Activated CD4-positive, alpha-beta T cell treated with anti-CD3 and anti-CD28 coated beads, Interleukin-2, amount 50 U/mL, for 48 hours (primary cell): ENCODE measurements around the gene TNFAIP8L3.
"Not testable (repeated sequence)": the region's sequence is repeated elsewhere in the genome, so short reads cannot be mapped to it uniquely, and the experiment has no call there.

Experiments used
- DNase-seq, 2 experiments: peaks; one replicate each; pipeline ENCODE4 v3.0.0-alpha.2; 2020

Gene TNFAIP8L3

DNA sequence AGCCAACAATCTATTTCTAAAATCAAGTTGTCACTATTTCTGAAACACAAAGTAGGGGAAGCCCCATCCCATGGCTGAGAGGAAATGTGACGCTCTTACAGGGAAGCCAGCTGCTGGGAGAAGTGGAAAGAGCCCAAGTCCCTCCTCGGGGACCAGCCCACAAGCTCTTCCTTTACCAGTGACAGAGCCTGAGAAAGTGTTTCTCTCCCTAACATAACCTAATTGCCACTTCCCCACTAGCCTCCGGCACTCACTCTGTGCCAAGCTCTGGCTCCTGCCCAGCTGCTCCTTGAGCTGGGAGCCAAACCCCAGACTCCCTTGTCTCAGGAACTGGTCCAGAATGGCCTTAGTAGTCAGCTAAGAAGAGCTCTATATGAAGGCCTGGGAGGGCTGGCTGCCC lies 42.9 kb downstream of the TNFAIP8L3 start:
- no peak for DNase-seq

DNA sequence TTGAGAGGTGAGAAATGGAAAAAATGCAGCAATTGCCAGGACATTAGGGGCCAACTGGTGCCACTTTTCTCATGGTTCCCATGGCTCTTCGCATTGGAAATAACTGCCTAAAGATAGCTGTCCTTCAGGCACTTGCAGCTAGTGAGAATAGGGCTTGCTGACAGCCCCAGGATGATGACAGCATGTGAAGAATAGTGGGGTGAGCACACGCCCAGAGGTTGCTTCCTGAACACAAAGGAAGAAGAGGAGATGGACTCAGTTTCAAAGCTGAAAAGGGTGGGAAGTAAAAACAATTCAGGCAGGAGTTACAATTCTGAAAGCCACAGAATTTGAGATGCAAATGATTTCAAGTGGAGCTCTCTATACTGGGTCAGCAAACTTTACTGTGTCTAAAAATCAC lies 45.6 kb downstream of the TNFAIP8L3 start:
- DNase-seq = no peak

DNA sequence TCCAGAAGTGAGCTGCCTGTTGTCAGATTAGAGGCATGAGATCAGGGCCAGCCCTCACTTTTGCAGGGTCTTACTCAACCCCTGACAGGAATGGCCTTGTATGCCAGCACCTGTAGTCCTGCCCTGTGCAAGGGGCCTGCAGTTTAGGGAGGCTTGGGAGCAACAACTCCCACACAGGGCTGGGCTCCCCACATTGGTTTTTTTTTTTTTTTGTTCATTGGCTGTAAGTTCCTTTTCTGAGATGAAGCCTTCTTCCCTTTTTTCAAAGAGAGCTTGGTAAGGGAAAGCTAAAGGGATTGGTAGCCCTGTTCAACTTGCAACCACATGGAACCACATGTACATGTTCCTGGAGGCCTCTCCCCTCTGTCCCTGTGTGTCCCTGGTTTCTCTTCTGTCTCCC lies 46.4 kb downstream of the TNFAIP8L3 start:
- no peak for DNase-seq

DNA sequence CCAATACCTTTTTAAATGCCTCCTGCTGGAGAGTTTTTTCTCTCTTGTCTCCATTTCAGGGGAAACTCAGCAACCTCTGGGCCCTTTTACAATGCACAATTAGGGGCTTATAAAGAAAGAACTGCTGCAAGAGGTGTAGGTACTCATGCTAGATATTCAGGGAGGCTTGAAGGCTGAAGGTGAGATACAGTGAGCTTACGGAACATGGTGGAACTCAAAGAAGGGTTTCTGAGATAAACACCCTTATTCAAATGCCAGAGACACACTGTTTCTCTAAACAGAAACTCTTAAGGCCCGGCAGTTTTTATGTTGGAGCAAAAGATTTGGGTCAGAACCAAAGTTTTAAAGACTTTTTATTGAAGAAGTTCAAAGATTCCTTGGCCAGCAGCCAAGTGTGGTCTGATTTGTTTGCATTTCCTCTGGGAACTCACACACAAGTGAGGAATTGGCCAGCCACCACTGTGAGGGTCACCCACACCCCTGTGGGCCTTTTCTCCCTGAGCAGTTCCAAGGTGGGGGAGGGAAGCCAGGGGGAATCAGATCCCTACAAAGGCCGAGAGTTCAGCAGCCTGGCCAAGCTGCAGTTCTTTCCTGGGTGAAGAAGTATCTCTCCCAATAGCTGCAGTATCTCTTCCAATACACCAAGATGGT lies 47.8 kb downstream of the TNFAIP8L3 start:
- DNase-seq = no peak

DNA sequence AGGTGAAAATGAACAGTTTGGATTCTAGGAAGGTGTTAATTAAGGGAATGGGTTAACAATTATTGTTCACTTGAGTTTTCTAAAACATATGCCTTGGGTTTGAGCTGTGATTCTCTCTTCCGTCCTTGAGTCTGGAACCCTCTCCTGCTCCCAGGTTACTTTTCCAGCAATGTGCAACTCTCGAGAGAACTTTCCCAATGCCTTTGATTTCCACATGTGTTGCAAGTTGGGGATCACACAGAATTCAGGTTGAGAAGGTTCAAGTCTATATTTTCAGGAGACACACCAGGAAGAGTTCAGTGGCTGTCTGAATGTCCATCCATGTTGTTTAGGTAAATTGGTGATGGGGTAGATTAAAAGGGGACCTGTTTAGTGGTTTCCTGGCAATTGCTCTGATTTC lies 48.7 kb downstream of the TNFAIP8L3 start:
- DNase-seq = no peak

- no peak for DNase-seq
Measured at GRCh38 chr15:51044037-51044727, 50.5 kb downstream of the TNFAIP8L3 start.

DNA sequence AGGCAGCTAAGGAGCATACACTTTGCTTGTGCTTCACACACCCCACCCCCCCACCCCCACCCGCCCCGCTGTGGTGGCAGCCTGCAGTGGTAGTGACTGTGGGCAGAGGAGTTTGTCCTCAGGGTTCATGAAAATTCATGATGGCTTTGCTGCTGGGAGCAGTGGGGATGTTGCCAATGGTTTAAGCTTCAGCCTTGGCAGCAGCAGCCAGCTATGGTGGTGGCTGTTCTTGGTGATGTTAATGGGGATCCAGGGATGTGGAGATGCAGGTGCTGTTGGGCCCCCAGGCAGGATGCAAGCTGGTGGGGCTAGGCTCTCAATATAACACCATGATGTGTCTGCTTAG lies 55.8 kb downstream of the TNFAIP8L3 start:
- DNase-seq = no peak

GRCh38 chr15:51038162-51038973 lies 56.3 kb downstream of the TNFAIP8L3 start:
- no peak for DNase-seq

DNA sequence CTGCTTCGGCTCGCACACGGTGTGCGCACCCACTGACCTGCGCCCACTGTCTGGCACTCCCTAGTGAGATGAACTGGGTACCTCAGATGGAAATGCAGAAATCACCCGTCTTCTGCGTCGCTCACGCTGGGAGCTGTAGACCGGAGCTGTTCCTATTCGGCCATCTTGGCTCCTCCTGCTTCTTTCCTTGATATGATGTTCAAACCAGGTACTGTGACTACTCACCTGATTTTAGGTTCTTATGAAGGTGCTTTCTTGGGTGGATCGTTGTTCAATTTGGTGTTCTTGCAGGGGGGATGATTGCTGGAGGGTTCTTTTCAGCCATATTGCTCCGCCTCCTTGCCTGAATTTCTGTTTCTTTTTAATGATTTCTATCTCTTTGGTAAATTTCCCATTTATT lies 57.2 kb downstream of the TNFAIP8L3 start:
- not testable (repeated sequence) for DNase-seq

- no peak for DNase-seq
Measured at GRCh38 chr15:51030649-51031316, 63.9 kb downstream of the TNFAIP8L3 start.

DNA sequence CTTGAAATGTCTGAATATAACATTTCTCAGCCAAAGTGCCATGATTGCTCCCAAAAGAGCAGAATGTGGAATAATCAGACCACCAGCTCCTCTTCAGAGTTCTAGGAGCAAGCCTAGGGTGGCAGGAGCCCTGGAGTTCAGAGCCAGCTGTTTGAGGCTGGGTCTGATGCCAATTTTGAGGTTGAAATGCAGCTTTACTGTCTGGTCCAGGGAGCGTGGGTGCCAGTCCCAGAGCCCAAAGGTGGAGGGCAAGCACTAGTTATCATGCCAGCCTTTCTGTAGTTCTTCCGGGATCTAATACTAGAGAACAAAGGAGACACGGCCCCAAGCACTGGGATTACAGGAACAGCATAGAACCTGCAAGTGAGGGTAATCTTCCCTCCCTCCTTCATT lies 69.3 kb downstream of the TNFAIP8L3 start:
- no peak for DNase-seq

DNA sequence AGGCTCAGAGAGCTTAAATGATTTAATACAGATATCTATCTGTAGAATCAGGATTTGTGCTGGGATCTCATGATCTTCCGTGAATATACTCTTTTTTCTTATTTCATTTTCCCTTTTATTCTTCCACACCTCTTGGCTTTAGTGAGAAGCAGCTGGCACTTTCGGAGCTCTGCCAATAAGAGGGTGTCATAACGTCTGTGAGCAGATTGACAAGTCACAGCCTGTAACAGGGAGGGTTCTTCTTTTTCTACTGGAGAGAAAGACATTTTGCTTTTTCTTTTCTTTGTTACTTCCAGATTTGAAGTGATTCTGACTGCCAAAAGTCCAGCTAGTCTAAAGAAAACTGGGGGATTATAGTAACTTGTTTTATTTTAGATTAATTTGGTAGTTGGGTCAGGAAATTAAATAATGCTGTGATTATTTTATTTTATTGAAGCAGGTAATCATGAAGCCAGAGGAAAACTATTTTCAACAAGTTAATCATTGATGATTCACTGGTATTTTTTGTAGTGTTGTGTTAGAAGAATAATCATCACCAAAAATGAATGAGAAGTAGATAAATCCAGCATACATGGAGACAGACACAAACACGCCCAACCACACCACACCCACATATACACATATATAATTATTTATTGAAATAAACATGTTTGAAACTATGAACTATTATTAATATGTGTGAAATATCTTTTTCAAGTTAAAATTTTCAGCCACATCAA lies 69.8 kb downstream of the TNFAIP8L3 start:
- no peak for DNase-seq

GRCh38 chr15:51023499-51023898 lies 71.2 kb downstream of the TNFAIP8L3 start:
- DNase-seq = no peak

DNA sequence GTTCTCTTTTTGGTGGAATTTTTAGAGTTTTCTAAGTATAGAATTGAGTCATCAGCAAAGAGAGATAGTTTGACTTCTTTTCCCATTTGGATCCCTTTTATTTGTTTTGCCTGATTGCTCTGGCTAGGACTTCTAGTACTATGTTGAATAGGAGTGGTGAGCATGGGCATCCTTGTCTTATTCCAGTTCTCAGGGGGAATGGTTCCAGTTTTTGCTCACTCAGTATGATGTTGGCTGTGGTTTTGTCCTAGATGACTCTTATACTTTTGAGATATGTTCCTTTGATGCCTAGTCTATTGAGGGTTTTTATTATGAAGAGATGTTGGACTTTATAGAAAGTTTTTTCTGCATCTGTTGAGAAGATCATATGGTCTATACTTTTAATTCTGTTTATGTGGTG lies 72.5 kb downstream of the TNFAIP8L3 start:
- no peak for DNase-seq

GRCh38 chr15:51016615-51017014 lies 78.1 kb downstream of the TNFAIP8L3 start:
- DNase-seq = no peak

DNA sequence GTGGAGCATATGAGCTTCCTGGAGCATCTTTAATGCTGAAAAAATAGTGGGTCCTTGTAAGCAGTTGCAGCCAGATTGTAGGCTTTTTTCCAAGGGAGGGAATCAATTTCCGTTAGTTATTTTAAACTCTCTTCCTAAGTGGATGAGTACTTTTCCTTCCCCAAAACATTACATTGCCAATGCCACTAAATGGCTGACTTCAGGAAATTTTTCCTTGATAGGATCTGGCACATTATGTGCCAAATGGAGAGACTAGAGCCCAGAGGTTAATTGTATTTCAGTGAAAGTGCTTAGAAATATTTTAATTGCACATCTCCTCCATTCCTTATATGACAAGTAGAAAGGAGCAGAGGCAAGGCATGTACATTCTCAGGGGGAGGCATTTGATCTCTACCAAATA lies 83.5 kb downstream of the TNFAIP8L3 start:
- no peak for DNase-seq

- no peak for DNase-seq
Measured at GRCh38 chr15:51007131-51007666, 87.5 kb downstream of the TNFAIP8L3 start.
